Prostate gland (tissue), 2 donors: ENCODE data around the gene UVRAG.

ENCODE experiments used
- POLR2A ChIP-seq: fragments of 450-650 bp; IDR thresholded peaks from one replicate; pipeline ENCODE4 v1.6.1; 2016; ENCODE audit warnings: antibody characterized with exemption, mild to moderate bottlenecking
- POLR2AphosphoS5 ChIP-seq: sonication (generic); formaldehyde crosslinking; IDR thresholded peaks from one replicate; pipeline ENCODE4 v1.6.1; 2017; ENCODE audit warnings: antibody characterized with exemption
- TF ChIP-seq, protein P1 (sequence below), 4 experiments: fragments of 200-600 bp in 2 of 4; fragments of 450-650 bp in 2 of 4; sonication (generic) in 2 of 4; IDR thresholded peaks; 1 replicate in 3 of 4; 2 replicates in 1 of 4; pipeline ENCODE4 v1.5.1; 2016 to 2019; ENCODE audit warnings: antibody characterized with exemption in 4 of 4, mild to moderate bottlenecking in 2 of 4, moderate library complexity in 2 of 4

DNA sequence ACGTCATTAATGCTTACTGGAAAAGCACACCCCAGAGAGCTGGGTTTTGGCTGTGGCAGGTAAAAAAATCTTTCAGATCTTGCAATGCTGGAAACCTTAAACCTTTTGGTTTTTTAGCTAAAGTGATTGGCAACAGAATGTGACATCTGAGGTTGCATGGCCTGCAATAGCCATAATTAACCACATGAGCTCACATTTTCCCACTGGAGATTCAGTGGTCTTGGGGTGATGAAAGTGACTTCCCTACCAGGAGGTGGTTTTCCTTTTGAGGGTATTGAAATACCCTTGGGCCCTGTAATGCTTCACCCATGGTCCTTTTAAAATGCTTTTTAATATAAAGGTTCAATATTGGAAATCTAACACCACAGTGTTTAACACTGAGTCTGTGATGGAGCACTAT, 198.5 kb downstream of the UVRAG start:
- TF ChIP-seq, protein P1, sequence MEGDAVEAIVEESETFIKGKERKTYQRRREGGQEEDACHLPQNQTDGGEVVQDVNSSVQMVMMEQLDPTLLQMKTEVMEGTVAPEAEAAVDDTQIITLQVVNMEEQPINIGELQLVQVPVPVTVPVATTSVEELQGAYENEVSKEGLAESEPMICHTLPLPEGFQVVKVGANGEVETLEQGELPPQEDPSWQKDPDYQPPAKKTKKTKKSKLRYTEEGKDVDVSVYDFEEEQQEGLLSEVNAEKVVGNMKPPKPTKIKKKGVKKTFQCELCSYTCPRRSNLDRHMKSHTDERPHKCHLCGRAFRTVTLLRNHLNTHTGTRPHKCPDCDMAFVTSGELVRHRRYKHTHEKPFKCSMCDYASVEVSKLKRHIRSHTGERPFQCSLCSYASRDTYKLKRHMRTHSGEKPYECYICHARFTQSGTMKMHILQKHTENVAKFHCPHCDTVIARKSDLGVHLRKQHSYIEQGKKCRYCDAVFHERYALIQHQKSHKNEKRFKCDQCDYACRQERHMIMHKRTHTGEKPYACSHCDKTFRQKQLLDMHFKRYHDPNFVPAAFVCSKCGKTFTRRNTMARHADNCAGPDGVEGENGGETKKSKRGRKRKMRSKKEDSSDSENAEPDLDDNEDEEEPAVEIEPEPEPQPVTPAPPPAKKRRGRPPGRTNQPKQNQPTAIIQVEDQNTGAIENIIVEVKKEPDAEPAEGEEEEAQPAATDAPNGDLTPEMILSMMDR (IDR thresholded peaks at IDR 0.05) = no peak
- TF ChIP-seq POLR2A (no peak), POLR2AphosphoS5 (no peak)
